Astrocyte (in vitro differentiated cells and primary cell): ENCODE results near the gene MAPK12.

Source experiments
- EZH2 ChIP-seq: IDR thresholded peaks from 2 replicates; pipeline ENCODE4 v1.6.1; 2012; ENCODE audit warnings: mild to moderate bottlenecking, low read length, inconsistent platforms; ENCODE audit not compliant: insufficient read depth
- TF ChIP-seq, protein P1 (sequence below): IDR thresholded peaks from 2 replicates; pipeline ENCODE4 v1.5.1; 2011; ENCODE audit warnings: low read depth, mild to moderate bottlenecking, inconsistent platforms, low read length, moderate library complexity; ENCODE audit not compliant: insufficient read depth

- TF ChIP-seq, protein P1, sequence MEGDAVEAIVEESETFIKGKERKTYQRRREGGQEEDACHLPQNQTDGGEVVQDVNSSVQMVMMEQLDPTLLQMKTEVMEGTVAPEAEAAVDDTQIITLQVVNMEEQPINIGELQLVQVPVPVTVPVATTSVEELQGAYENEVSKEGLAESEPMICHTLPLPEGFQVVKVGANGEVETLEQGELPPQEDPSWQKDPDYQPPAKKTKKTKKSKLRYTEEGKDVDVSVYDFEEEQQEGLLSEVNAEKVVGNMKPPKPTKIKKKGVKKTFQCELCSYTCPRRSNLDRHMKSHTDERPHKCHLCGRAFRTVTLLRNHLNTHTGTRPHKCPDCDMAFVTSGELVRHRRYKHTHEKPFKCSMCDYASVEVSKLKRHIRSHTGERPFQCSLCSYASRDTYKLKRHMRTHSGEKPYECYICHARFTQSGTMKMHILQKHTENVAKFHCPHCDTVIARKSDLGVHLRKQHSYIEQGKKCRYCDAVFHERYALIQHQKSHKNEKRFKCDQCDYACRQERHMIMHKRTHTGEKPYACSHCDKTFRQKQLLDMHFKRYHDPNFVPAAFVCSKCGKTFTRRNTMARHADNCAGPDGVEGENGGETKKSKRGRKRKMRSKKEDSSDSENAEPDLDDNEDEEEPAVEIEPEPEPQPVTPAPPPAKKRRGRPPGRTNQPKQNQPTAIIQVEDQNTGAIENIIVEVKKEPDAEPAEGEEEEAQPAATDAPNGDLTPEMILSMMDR: no peak
- no peak for TF ChIP-seq EZH2
Measured at GRCh38 chr22:50229370-50229769, 32.1 kb downstream of the MAPK12 start.
